IPS-11a (cell line): ENCODE results near the gene CEP72.

ENCODE experiments used
- H3K4me3 ChIP-seq: one replicate; pipeline ENCODE4 v1.5.1; 2013; ENCODE audit warnings: low read depth, low read length, control low read depth

CEP72 gene

GRCh38 chr5:652023-652515, 39.9 kb downstream of the CEP72 start:
- no peak overlapping the region for H3K4me3 ChIP-seq

DNA sequence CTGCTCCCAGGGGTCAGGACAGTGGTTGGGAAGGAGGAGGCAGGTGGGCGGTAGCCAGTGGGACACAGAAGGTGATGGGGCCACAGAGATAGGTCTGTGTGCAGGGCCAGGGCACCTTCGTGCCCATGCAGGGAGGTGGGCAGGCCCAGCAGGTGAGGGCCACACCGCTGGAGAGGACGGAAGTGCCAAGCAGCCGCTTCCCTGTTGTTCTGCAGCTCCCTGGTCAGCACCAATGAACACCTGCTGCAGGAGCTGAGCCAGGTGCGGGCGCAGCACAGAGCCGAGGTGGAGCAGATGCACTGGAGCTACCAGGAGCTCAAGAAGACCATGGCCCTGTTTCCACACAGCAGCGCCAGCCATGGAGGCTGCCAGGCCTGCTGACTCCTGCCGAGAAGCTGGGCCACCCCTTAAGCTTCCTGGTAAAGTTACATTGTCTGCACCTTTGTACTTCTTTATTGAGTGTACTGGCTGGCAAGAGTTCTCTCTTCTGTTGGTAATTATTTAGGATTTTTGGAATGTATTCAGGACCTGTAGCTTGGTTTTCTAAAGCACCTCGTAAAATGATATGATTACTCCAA, 40.7 kb downstream of the CEP72 start:
- H3K4me3 ChIP-seq, result no peak overlapping the region

- H3K4me3 ChIP-seq, result no peak overlapping the region
Measured at GRCh38 chr5:654071-654778, 42.1 kb downstream of the CEP72 start.

DNA sequence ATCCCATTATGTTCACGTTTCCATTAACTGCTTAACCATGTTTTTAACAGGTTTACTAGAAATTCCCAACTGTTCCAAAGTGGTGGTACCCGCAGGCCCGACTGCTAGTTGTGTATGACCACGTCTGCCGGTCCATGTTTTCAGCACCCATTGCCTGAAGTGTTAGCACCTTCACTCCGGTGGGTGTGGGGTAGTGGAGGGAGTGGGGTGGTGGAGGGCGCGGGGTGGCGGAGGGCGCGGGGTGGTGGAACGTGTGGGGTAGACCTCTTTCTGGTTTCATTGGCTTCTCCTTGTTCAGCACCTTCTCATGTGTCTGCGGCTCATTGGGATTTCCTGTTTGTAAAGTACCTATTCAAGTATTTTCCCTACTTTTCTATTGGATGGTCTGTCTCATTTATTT, 43.3 kb downstream of the CEP72 start:
- H3K4me3 ChIP-seq, result no peak overlapping the region

DNA sequence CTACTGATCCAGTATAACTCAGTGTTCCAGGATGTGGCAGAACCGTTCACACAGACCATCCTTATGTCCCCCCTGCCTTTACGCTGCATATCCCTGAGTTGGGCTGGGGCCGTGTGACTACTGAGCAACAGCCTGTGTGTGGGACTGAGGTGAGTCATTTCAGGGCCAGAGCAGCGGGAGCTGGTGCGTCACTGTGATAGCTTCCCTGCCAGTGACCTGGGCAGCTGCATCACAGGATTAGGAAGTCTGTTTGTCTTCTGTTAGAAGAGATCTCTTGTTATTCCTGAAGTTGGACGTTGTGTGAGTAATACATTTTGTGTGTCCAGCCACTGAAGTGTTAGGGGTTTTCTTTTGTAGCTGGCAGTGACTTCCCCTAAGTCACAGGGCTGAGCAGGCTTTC, 45.4 kb downstream of the CEP72 start:
- no peak overlapping the region for H3K4me3 ChIP-seq

- no peak overlapping the region for H3K4me3 ChIP-seq
Measured at GRCh38 chr5:658103-658502, 46.0 kb downstream of the CEP72 start.

- no peak overlapping the region for H3K4me3 ChIP-seq
Measured at GRCh38 chr5:659496-660263, 47.5 kb downstream of the CEP72 start.

GRCh38 chr5:660491-661030, 48.4 kb downstream of the CEP72 start:
- H3K4me3 ChIP-seq, result no peak overlapping the region

DNA sequence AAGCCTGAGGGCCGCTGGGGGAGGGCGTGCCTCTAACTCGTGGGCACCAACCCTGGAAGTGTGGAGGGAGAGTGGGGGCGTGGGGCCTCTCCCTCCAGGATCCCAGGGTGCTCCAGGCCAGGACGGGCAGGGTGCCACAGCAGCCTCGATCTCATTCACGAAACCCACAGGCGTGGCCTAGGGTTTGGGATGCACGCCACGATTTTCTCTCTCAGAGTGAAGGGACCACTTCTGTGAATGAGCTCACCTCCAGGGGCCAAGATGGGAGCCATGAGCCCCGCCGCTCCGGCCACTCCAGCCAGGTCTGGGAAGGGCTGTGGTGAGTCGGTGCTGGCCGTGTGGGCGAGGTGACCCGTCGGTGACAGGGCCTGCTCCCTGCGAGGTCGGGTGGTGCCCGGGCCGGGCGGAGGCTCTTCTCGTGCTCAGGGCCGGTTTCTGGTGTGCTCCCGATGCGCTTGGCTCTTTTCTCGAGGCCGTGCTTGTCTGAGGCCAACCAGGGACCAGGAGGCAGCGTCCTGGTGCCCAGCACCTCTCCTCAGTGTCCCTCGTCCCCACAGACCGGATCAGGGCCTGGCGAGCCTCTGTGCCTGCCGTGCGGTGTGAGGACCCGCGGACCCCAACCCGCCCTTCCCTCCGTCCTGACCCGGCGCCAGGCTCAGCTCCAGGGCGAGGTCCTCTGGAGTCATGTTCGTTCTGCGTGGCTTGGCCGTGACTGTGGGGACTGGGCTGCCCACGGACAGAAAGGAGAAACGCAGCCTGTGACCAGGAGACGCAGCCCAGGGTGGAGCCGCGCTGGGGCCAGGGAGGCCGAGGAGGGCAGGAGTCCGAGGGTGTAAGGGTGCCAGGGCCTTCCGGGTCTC, 50.0 kb downstream of the CEP72 start:
- H3K4me3 ChIP-seq, result no peak overlapping the region

GRCh38 chr5:662751-663435, 50.8 kb downstream of the CEP72 start:
- H3K4me3 ChIP-seq, result no peak overlapping the region

DNA sequence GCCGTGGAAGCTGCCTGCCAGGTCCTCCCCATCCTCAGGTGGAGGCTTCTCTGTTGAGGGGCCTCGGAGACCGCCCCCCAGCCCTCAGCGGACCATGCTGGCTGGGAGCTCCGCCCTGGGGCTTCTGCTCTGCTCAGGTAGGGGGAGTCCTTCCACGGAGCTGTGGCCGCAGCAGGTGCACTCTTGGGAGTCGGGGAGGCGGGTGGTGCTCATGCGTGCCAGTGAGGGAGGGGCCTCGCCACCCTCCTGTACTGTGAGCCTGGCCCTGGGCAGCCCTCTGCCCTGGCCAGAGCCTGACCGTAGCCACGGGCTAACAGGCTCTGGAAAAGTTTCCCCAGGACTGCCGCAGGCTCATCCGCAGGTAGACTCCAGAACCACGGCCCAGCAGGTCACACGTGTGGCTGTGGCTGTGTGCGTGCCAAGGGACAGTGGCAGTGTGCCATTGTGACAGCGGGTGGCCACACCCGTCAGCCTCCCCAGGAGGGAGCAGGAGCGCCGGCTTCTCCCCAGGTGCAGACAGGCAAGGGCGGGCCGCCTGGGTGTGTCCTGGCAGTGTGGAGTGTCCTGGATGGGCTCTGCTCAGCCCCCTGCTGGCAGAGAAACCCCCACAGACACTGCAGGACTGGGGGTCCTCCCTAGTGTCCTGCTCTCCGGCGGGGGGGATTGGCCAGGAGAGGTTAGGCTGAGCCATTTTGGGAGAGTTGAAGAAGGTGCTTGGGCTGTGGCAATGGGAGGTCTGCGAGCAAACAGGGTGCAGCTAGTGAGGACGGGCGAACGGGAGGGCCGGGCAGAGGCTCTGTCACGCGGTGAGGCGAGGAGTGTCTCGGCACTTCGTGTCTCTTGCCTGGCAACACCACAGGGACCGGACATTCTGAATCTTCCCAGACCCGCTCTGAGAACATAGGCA, 51.5 kb downstream of the CEP72 start:
- H3K4me3 ChIP-seq, result no peak overlapping the region

GRCh38 chr5:664343-664993, 52.3 kb downstream of the CEP72 start:
- no peak overlapping the region for H3K4me3 ChIP-seq

GRCh38 chr5:664994-665360, 52.8 kb downstream of the CEP72 start:
- no peak overlapping the region for H3K4me3 ChIP-seq

DNA sequence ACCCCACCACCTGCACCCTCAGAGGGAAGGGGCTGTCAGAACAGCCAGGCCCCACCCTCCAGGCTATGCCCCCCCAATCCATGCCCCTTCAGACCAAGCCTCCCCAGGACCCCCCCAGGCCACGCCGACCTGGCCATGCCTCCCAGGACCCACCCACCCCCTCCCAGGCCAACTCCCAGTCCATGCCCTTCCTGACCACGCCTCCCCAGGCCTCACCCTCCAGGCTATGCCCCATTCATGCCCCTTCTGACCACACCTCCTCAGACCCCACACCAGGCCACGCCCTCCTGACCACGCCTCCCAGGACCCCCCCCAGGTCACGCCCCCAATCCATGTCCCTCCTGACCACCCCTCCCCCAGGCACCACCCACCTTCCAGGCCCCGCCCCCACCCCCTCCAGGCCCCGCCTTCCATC, 53.4 kb downstream of the CEP72 start:
- H3K4me3 ChIP-seq, result no peak overlapping the region

GRCh38 chr5:665956-666711, 54.0 kb downstream of the CEP72 start:
- no peak overlapping the region for H3K4me3 ChIP-seq

DNA sequence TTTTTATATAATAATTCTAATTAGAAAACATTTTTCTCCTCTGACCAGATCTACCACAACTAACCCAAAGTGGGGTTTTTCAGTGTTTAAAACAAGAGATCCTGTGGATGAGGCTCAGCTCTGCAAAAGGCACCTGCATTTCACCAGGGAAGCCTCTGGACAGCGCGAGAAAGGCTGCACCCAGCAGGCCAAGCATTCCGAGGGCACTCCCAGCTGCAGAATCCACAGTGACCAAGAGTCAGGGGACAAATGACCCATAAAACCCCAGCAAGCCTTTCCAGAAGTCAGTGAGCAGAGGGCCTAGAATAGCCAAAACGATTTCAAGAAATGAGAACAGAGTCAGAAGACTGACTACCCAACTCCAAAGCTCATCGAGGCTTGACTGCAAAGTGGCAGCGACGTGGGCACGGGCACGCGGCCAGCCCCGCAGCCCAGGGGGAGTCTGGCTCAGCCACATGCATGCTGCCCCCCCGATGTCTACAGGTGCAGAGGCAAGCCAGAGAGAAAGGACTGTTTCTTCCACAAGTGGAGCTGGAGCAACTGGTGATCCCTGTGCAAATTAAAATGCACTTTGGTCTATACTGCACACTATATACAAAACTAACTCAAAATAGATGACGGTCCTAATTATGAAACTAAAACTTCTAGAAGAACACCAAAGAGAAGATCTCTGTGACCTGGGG, 54.8 kb downstream of the CEP72 start:
- H3K4me3 ChIP-seq, result no peak overlapping the region

DNA sequence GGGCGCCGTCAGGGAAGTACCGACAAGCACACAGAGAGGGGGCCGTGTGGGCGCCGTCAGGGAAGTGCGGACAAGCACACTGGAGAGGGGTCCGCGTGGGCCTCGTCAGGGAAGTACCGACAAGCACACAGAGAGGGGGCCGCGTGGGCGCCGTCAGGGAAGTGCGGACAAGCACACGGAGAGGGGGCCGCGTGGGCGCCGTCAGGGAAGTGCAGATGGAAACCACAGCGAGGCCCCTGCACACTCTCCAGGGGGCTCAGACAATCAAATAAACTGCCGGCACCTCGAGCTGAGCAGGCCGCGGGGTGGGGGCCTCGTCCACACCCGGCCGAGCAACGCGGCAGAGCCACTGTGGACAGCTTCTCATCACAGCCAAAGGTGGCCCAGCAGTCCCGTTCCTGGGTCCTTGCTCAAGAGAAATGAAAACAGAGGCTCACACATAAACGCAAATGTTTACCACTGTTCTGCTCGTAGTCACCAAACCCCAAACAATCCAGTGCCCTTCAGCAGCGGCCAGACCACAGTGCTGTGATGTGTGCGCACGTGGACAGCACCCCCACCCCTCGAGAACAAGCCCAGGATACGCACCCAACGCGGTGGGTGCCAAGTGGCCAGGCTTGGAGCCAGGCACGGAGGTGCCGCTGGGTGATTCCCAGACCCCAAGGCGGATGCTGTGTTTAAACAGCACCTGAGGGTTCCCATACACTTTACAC, 56.3 kb downstream of the CEP72 start:
- H3K4me3 ChIP-seq, result no peak overlapping the region
